ENCODE measurements around the gene TBC1D20.

GRCh38 chr20:444117-444516 lies 18.2 kb downstream of the TBC1D20 start:
- TF ChIP-seq POLR2A (IDR thresholded peaks at IDR 0.05; ENCODE audit: low read depth, low read length) = no peak
- TF ChIP-seq POLR2AphosphoS5 (IDR thresholded peaks at IDR 0.05; ENCODE audit: insufficient read depth, low read depth, low read length) = no peak
- TF ChIP-seq EZH2 (IDR thresholded peaks at IDR 0.05; ENCODE audit: borderline replicate concordance, low read depth, low read length, severe bottlenecking) = no peak
- no peak for TF ChIP-seq CTCF (IDR thresholded peaks at IDR 0.05; ENCODE audit: extremely low read depth in 1 of 2, insufficient read depth in 1 of 2, low read depth in 1 of 2, low read length in 2 of 2)
- TF ChIP-seq GATA2 (IDR thresholded peaks at IDR 0.05; ENCODE audit: insufficient read depth, insufficient read length, low read depth, low read length) = no peak
- no peak for TF ChIP-seq FOS (IDR thresholded peaks at IDR 0.05; ENCODE audit: borderline replicate concordance, insufficient read depth, low read length)
- no peak for TF ChIP-seq MYC (IDR thresholded peaks at IDR 0.05; ENCODE audit: low read depth, low read length)
- no peak for TF ChIP-seq JUN (IDR thresholded peaks at IDR 0.05; ENCODE audit: borderline replicate concordance, insufficient read depth, insufficient read length, low read depth)
